Thymus (tissue), 11 donors: Measurements from ENCODE around the gene PCSK1N. TPM values are rescaled to one million over a fixed set of nuclear protein-coding genes. Genes with fewer than 3 reads are reported as not detected.
"Not testable (repeated sequence)": the region's sequence is repeated elsewhere in the genome, so short reads cannot be mapped to it uniquely, and the experiment has no call there.

Experiments
- DNase-seq, 9 donors: peaks; one replicate each; pipeline ENCODE4 v3.0.0-alpha.2; 2013; ENCODE audit warnings: low spot score in 9 of 9, low read depth in 6 of 9, missing footprints in 1 of 9
- H3K27ac ChIP-seq, 2 donors: one replicate each; pipeline ENCODE4 v1.5.1; 2013; ENCODE audit warnings: control low read depth in 1 of 2, low read depth in 1 of 2, low read length in 1 of 2, mild to moderate bottlenecking in 1 of 2, moderate library complexity in 1 of 2
- H3K27me3 ChIP-seq, 2 donors: one replicate each; pipeline ENCODE4 v1.5.1; 2013; ENCODE audit warnings: low read length in 1 of 2; ENCODE audit not compliant: control insufficient read depth in 2 of 2, insufficient read depth in 1 of 2
- H3K36me3 ChIP-seq, 2 donors: one replicate each; pipeline ENCODE4 v1.5.1; 2013; ENCODE audit warnings: low read length in 1 of 2, mild to moderate bottlenecking in 1 of 2, moderate library complexity in 1 of 2; ENCODE audit not compliant: control insufficient read depth in 2 of 2, insufficient read depth in 2 of 2
- H3K4me1 ChIP-seq, 2 donors: one replicate each; pipeline ENCODE4 v1.5.1; 2013; ENCODE audit warnings: low read length in 2 of 2; ENCODE audit not compliant: control insufficient read depth in 2 of 2, insufficient read depth in 2 of 2
- H3K4me3 ChIP-seq, 2 donors: one replicate each; pipeline ENCODE4 v1.5.1; 2013; ENCODE audit warnings: low read length in 2 of 2, control low read depth in 1 of 2, mild to moderate bottlenecking in 1 of 2
- H3K9me3 ChIP-seq, 2 donors: one replicate each; pipeline ENCODE4 v1.5.1; 2013; ENCODE audit warnings: low read length in 1 of 2, mild to moderate bottlenecking in 1 of 2; ENCODE audit not compliant: control insufficient read depth in 2 of 2, insufficient read depth in 1 of 2
- WGBS: extraction: QIAGEN DNeasy Blood & Tissue Kit; methylation state at CpG from one replicate; pipeline ENCODE4 v1.1.7; 2013; 5-methylcytosine and 5-hydroxymethylcytosine counted together
- polyA plus RNA-seq: library from polyadenylated mRNA; stranded (reverse); fragments of 200-250 nt; gene quantifications from one replicate; pipeline ENCODE4 v1.2.3, GENCODE V29; 2013
- total RNA-seq: library from RNA; stranded (reverse); fragments of 120-200 nt; gene quantifications from one replicate; pipeline ENCODE4 v1.2.4, GENCODE V29; 2013
- donor health status: healthy.

The PCSK1N gene
- total and polyA plus RNA-seq, 2 donors: 0.33 to 0.55 TPM

DNA sequence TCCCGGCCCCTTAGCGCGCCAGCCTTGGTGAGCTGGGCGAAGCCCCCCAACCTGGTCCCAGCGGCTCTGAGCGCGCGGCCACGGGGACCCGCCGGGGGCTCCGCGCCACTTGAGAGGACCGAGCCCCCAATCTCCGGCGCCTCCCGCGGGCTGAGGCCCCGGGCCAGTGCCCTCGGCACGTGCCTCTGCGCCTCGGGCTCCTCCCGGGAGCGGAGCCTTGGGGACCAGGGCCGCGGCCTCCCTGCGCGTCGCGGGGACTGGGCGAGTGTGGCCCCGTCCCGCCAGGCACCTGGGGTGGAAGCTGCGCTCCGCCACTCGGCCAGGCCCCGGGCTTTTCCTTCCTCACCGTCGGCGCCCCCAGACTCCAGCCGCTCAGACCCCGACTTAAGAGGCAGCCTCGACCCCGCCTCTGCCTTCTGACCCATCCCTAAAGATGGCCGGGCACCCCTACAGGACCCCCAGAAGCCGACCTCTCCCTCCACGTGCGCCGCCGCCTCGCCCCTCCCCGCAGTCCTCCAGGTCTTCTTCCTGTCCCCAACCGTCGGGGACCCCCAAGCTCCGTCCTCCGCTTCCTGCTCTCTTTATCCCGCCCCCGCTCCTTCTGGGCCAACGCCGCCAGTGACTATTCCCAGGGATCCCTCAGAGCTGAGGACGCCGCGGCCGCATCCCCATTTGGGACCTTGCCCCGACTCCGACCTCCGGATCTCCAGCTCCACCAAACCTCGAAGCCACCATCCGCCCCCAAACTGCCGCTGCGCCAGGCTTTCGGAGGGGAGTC lies 8.3 kb downstream of the PCSK1N start:
- H3K4me1 ChIP-seq: no peaks in the 10 kb centered on the region
- H3K27me3 ChIP-seq: peaks cover 29 to 64% of the 10 kb centered on the region in 2 donors
- H3K9me3 ChIP-seq: peaks cover 0 to 19% of the 10 kb centered on the region in 2 donors
- WGBS: 10% methylated on average over 72 of the region's 73 CpGs
- H3K27ac ChIP-seq: no peak overlapping the region
- no peak for DNase-seq
- H3K36me3 ChIP-seq: peaks cover 13 to 19% of the 10 kb centered on the region in 2 donors
- no peak overlapping the region for H3K4me3 ChIP-seq

DNA sequence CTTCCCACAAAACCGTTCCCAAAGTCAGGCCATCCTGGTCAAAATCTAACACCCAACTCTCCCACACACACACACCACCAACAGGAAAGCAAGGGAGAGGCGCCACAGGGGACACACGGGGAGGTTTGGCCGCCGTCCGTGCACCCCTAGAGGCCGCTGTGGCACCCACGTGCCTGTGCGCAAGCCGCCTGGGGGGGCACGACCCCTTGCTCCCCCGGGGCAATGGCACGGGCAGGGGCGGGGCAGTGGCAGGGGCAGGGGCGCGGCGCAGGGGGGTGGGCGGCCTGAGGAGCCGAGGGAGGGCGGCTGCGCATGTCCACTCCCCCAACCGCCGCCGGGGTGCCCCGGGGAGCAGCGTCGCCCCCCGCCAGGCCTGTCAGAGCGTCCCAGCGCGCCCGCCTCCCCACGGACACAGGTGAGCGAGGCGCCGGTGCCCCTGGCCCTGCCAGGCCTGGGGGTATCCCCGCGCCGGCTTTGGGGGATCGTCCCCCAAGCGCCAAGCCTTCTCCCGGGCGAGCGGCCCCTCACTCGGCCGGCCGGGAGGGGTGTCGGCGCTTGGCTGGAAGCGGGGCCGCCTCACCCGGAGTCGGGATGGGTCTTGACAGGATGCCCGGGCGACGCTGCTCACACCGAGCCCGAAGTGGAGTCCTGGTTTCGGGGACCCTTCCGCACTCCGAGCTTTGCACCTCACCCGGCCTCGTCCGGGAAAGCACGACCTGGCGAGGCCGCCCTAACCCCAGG lies 9.1 kb downstream of the PCSK1N start, which contains the start of gene ERAS:
TSS of gene ERAS (plus strand) at position 379 of the 741 bp plus-strand sequence. CDS start 2,611 bp downstream, outside the sequence.
- no peak within 1 kb of the TSS for H3K4me3 ChIP-seq
- DNase-seq: no peak
- H3K9me3 ChIP-seq: peaks cover 0 to 15% of the 10 kb centered on the region in 2 donors
- peaks cover 23 to 59% of the 10 kb centered on the region in 2 donors for H3K27me3 ChIP-seq
- no peaks in the 10 kb centered on the region for H3K4me1 ChIP-seq
- 15% methylated on average over 58 of the region's 67 CpGs for WGBS
- peaks cover 13 to 20% of the 10 kb centered on the region in 2 donors for H3K36me3 ChIP-seq
- no peak within 1 kb of the TSS for H3K27ac ChIP-seq

DNA sequence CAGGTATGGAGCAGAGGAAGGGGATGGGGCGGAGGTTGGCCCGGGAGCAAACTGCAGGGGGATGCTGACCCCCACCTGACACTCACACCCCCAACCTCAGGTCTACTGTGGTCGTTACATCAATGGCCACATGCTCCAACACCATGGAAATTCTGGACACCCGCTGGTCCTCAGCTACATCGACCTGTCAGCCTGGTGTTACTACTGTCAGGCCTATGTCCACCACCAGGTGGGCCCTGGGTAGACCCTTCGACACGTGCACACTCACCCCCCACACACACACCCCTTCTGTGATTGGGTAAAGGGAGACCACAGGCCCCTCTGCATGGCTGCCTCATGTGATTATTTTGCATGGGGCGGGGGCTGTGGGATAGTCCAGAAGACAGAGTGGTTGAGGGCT lies 11.3 kb downstream of the PCSK1N start:
- 97% methylated on average over 8 of the region's 8 CpGs for WGBS
- Histone ChIP-seq H3K36me3 (peaks cover 20 to 21% of the 10 kb centered on the region in 2 donors), H3K27ac (no peak overlapping the region), H3K27me3 (peaks cover 15 to 37% of the 10 kb centered on the region in 2 donors), H3K4me1 (no peaks in the 10 kb centered on the region), H3K9me3 (peaks cover 0 to 14% of the 10 kb centered on the region in 2 donors), H3K4me3 (no peak overlapping the region)
- no peak for DNase-seq

DNA sequence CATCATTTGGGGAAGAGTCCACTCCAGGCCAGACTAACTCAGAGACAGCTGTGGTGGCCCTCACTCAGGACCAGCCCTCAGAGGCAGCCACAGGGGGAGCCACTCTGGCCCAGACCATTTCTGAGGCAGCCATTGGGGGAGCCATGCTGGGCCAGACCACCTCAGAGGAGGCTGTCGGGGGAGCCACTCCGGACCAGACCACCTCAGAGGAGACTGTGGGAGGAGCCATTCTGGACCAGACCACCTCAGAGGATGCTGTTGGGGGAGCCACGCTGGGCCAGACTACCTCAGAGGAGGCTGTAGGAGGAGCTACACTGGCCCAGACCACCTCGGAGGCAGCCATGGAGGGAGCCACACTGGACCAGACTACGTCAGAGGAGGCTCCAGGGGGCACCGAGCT lies 12.4 kb downstream of the PCSK1N start:
- no peak for DNase-seq
- H3K4me1 ChIP-seq: no peaks in the 10 kb centered on the region
- H3K27ac ChIP-seq: no peak overlapping the region
- peaks cover 0 to 14% of the 10 kb centered on the region in 2 donors for H3K9me3 ChIP-seq
- 95% methylated on average over 6 of the region's 6 CpGs for WGBS
- peaks cover 20 to 32% of the 10 kb centered on the region in 2 donors for H3K36me3 ChIP-seq
- no peak overlapping the region for H3K4me3 ChIP-seq
- peaks cover 15 to 28% of the 10 kb centered on the region in 2 donors for H3K27me3 ChIP-seq

DNA sequence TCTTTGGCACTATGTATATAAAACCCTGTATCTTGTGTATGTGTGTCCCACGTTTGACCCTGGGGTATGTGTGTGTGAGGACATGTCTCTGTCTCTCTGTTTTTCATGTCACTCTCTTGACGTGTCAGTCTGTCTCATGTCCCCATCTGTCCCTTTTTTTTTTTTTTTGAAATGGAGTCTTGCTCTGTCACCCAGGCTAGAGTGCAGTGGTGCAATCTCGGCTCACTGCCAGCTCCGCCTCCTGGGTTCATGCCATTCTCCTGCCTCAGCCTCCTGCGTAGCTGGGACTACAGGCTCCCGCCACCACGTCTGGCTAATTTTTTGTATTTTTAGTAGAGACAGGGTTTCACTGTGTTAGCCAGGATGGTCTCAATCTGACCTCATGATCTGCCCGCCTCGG lies 16.0 kb downstream of the PCSK1N start:
- DNase-seq: not testable (repeated sequence)

DNA sequence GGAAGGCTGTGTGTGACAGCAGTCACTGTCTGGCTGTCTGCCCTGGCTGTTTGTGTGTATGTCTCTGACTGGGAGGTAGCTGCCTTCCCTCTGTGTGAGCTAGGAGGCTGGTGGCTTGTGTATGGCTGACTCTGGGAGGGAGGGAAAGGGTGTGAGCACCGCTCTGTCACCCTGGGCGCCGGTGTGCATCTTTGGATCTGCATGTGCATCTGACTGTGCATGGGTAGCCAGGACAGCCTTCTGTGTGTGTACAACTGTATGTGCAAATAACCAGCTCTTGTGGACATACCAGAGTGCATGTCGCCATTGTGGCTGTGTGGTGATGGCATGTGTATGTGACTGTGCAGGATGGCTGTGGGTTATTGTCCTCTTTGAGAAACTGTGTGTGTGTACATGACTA lies 16.5 kb downstream of the PCSK1N start:
- H3K36me3 ChIP-seq: peaks cover 21 to 49% of the 10 kb centered on the region in 2 donors
- H3K4me1 ChIP-seq: no peaks in the 10 kb centered on the region
- 97% methylated on average over 4 of the region's 4 CpGs for WGBS

More for the DNA sequence above, 16.0 kb downstream of the PCSK1N start:
- not testable (repeated sequence) for H3K27me3 ChIP-seq, H3K4me1 ChIP-seq, H3K4me3 ChIP-seq, H3K27ac ChIP-seq, H3K9me3 ChIP-seq
- H3K36me3 ChIP-seq: peaks cover 22 to 51% of the 10 kb centered on the region in 2 donors
- 98% methylated on average over 9 of the region's 9 CpGs for WGBS

DNA sequence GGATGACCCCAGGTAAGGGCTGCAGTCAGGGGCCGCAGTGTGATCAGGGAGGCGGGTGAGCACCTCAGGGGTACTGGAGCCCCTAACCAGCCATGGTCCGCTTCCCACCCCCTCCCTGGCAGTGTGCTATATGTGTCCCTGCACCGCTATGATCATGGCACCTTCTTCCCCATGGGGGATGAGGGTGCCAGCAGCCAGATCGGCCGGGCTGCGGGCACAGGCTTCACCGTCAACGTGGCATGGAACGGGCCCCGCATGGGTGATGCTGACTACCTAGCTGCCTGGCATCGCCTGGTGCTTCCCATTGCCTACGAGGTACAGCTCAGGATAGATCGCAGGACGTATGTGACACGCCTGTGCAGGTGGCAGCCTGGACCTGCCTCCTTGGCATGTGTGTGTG lies 17.3 kb downstream of the PCSK1N start:
- H3K27ac ChIP-seq: no peak overlapping the region
- no peaks in the 10 kb centered on the region for H3K4me1 ChIP-seq
- no peaks in the 10 kb centered on the region for H3K27me3 ChIP-seq
- WGBS: 97% methylated on average over 16 of the region's 16 CpGs
- no peak for DNase-seq
- H3K4me3 ChIP-seq: no peak overlapping the region
- peaks cover 14 to 47% of the 10 kb centered on the region in 2 donors for H3K36me3 ChIP-seq
- no peaks in the 10 kb centered on the region for H3K9me3 ChIP-seq

More for the DNA sequence above, 16.5 kb downstream of the PCSK1N start:
- no peak for DNase-seq
- Histone ChIP-seq H3K4me3 (no peak overlapping the region), H3K27me3 (no peaks in the 10 kb centered on the region), H3K9me3 (no peaks in the 10 kb centered on the region), H3K27ac (no peak overlapping the region)

DNA sequence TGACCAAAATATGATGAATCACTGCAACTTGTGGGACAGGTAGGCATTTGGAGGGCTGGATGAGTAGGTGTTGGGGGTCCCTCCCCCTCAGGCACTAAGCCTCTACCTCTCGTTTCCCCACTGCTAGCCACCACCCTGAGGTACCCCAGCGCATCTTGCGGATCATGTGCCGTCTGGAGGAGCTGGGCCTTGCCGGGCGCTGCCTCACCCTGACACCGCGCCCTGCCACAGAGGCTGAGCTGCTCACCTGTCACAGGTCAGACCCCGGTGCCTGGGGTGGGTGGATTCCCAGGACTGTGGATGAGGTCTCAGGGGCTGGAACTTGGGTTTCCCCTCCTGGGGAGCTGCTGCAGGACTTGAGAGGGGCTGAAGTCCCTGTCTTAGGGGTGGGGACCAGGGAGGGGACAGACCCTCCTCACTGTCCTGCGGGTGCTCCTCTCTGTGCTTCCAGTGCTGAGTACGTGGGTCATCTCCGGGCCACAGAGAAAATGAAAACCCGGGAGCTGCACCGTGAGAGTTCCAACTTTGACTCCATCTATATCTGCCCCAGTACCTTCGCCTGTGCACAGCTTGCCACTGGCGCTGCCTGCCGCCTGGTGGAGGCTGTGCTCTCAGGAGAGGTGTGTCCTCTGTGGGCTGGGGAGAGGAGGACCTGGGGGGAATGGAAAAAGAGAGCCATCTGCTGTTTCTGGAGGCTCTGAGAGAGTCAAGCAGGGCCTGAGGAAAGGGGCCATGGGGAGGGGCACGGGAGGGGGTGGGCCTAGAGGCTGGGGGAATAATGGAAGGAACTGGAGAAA lies 19.2 kb downstream of the PCSK1N start:
- H3K4me1 ChIP-seq: no peaks in the 10 kb centered on the region
- H3K9me3 ChIP-seq: no peaks in the 10 kb centered on the region
- no peak overlapping the region for H3K27ac ChIP-seq
- 98% methylated on average over 18 of the region's 18 CpGs for WGBS
- peaks cover 14 to 36% of the 10 kb centered on the region in 2 donors for H3K36me3 ChIP-seq
- no peak for DNase-seq
- no peaks in the 10 kb centered on the region for H3K27me3 ChIP-seq
- no peak overlapping the region for H3K4me3 ChIP-seq
